Suprapubic skin (tissue), 4 donors: ENCODE measurements around the gene FCER2. TPM values are rescaled to one million over a fixed set of nuclear protein-coding genes. Genes with fewer than 3 reads are reported as not detected.
"Not testable (repeated sequence)": the region's sequence is repeated elsewhere in the genome, so short reads cannot be mapped to it uniquely, and the experiment has no call there.

ENCODE experiments used
- DNase-seq, 2 donors: peaks; one replicate each; pipeline ENCODE4 v3.0.0-alpha.2; 2019; ENCODE audit warnings: low spot score in 2 of 2
- H3K27ac ChIP-seq: fragments of 200-600 bp; sonication (generic); one replicate; pipeline ENCODE4 v1.5.1; 2019
- H3K27me3 ChIP-seq: fragments of 200-600 bp; sonication (generic); one replicate; pipeline ENCODE4 v1.5.1; 2019
- H3K36me3 ChIP-seq: fragments of 200-600 bp; sonication (generic); one replicate; pipeline ENCODE4 v1.5.1; 2019
- H3K4me1 ChIP-seq: fragments of 200-600 bp; sonication (generic); one replicate; pipeline ENCODE4 v1.5.1; 2019
- H3K4me3 ChIP-seq: fragments of 200-600 bp; sonication (generic); one replicate; pipeline ENCODE4 v1.5.1; 2019; ENCODE audit warnings: mild to moderate bottlenecking
- H3K9me3 ChIP-seq: fragments of 200-600 bp; sonication (generic); one replicate; pipeline ENCODE4 v1.5.1; 2019
- EP300 ChIP-seq: sonication (generic); formaldehyde crosslinking; IDR thresholded peaks from one replicate; pipeline ENCODE4 v1.6.1; 2017; ENCODE audit warnings: antibody characterized with exemption
- POLR2A ChIP-seq, 2 donors: fragments of 450-650 bp; IDR thresholded peaks; one replicate each; pipeline ENCODE4 v1.6.1; 2017; ENCODE audit warnings: antibody characterized with exemption in 2 of 2, mild to moderate bottlenecking in 2 of 2, moderate library complexity in 2 of 2
- POLR2AphosphoS5 ChIP-seq, 3 donors: sonication (generic); formaldehyde crosslinking; IDR thresholded peaks; one replicate each; pipeline ENCODE4 v1.6.1; 2017; ENCODE audit warnings: antibody characterized with exemption in 3 of 3
- WGBS: methylation state at CpG from one replicate; pipeline ENCODE4 v1.1.5; 2018; 5-methylcytosine and 5-hydroxymethylcytosine counted together
- total RNA-seq, 4 donors: library from RNA; depleted of rRNA; stranded (reverse); fragments of >200 nt; gene quantifications; one replicate each; pipeline ENCODE4 v1.1.0, GENCODE V29; 2016
- TF ChIP-seq, protein P1 (sequence below), 2 donors: fragments of 200-600 bp in 1 of 2; fragments of 450-650 bp in 1 of 2; sonication (generic) in 1 of 2; IDR thresholded peaks; one replicate each; pipeline ENCODE4 v1.5.1; 2016 to 2019; ENCODE audit warnings: antibody characterized with exemption in 2 of 2, mild to moderate bottlenecking in 1 of 2, moderate library complexity in 1 of 2

FCER2 gene
- total RNA-seq, 4 donors from 2014 or later = not detected

DNA sequence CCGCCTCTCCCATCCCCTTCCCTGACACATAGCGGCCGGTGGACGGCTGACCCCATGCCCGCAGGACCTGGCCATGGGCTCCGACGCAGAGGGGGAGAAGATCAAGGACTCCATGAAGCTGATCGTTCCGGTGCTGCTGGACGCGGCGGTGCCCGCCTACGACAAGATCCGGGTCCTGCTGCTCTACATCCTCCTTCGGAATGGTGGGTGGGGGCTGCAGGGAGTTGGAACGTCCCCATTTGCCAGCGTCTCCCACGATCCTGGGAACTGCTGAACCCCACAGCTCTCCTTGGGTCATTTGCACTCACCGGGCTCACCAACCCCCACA is 57.4 kb downstream of the FCER2 start:
- Histone ChIP-seq H3K9me3 (no peaks in the 10 kb centered on the region), H3K36me3 (peaks cover 22% of the 10 kb centered on the region), H3K4me3 (no peak overlapping the region), H3K27me3 (peaks cover 3% of the 10 kb centered on the region), H3K27ac (no peak overlapping the region), H3K4me1 (no peaks in the 10 kb centered on the region)
- DNase-seq = no peak
- TF ChIP-seq, protein P1, sequence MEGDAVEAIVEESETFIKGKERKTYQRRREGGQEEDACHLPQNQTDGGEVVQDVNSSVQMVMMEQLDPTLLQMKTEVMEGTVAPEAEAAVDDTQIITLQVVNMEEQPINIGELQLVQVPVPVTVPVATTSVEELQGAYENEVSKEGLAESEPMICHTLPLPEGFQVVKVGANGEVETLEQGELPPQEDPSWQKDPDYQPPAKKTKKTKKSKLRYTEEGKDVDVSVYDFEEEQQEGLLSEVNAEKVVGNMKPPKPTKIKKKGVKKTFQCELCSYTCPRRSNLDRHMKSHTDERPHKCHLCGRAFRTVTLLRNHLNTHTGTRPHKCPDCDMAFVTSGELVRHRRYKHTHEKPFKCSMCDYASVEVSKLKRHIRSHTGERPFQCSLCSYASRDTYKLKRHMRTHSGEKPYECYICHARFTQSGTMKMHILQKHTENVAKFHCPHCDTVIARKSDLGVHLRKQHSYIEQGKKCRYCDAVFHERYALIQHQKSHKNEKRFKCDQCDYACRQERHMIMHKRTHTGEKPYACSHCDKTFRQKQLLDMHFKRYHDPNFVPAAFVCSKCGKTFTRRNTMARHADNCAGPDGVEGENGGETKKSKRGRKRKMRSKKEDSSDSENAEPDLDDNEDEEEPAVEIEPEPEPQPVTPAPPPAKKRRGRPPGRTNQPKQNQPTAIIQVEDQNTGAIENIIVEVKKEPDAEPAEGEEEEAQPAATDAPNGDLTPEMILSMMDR (IDR thresholded peaks at IDR 0.05) = no peak
- TF ChIP-seq POLR2A (IDR thresholded peaks at IDR 0.05) (no peak), POLR2AphosphoS5 (IDR thresholded peaks at IDR 0.05) (no peak), EP300 (no peak)
- WGBS = 88% methylated on average over 6 of the region's 20 CpGs

DNA sequence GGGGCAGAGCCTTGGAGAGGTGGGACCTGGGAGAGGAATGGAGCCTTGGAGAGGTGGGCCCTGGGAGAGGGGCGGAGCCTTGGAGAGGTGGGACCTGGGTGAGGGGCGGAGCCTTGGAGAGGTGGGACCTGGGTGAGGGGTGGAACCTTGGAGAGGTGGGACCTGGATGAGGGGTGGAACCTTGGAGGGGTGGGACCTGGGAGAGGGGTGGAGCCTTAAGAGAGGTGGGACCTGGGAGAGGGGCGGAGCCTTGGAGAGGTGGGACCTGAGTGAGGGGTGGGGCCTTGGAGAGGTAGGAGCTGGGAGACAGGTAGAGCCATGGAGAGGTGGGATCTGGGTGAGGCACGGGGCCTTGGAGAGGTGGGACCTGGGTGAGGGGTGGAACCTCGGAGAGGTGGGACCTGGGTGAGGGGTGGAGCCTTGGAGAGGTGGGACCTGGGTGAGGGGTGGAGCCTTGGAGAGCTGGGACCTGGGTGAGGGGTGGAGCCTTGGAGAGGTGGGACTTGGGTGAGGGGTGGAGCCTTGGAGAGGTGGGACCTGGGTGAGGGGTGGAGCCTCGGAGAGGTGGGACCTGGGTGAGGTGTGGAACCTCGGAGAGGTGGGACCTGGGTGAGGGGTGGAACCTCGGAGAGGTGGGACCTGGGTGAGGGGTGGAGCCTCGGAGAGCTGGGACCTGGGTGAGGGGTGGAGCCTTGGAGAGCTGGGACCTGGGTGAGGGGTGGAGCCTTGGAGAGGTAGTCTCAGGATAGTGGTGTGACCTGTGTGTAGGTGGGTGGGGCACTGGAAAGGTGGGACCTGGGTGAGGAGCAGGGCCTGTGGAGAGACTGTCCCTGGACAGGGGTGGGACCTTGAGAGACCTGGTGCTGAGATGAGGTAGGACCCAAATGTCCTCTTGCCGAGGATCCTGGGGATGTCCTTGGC is 58.0 kb downstream of the FCER2 start:
- not testable (repeated sequence) for H3K9me3 ChIP-seq, H3K27ac ChIP-seq, DNase-seq, H3K4me1 ChIP-seq, H3K4me3 ChIP-seq, H3K27me3 ChIP-seq
- WGBS = 88% methylated on average over 10 of the region's 10 CpGs
- peaks cover 22% of the 10 kb centered on the region for H3K36me3 ChIP-seq

DNA sequence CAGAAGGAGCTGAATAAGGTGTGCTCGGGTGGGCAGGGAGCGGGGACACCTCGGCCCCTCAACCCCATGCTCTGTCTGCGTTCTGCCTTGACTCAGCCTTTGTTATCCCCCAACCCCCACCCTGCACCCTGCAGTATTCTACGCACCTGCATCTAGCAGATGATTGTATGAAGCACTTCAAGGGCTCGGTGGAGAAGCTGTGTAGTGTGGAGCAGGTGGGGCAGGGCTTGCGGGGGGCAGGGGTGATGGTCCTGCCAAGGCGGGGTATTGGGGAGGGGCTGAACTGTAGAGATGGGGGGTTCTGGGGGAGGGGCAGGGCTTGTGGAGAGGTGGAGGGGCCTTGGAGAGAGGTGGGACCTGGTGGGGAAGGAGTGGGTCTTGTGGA is 58.9 kb downstream of the FCER2 start:
- H3K27me3 ChIP-seq = peaks cover 3% of the 10 kb centered on the region
- no peak overlapping the region for H3K27ac ChIP-seq
- WGBS = 93% methylated on average over 8 of the region's 8 CpGs

DNA sequence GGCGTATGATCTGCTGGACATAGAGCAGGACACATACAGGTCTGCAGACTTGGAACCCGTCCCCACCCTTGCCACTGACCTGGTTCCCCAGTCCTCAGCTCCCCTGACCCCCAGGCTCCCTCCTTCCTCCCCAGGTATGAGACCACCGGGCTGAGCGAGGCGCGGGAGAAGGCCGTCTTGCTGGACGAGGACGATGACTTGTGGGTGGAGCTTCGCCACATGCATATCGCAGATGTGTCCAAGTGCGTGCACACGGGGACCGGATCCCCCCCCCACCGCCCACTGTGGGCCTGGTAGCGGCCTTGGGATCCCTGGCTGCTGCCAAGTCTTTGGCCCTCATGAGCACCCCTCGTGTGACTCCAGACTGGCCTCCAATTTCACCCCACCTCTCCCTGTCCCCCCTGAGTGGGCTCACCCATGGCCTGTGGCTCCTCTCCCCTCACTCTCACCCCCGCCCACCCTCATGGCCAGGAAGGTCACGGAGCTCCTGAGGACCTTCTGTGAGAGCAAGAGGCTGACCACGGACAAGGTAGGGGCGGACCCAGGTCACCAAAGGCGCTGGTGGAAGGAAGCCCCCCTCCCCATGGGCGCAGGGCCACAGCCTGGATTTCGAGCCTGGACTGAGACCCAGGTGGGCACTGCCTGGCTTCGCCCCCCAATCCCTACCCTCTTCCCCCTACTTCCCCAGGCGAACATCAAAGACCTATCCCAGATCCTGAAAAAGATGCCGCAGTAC is 59.5 kb downstream of the FCER2 start:
- Histone ChIP-seq H3K4me3 (no peak overlapping the region), H3K36me3 (peaks cover 19% of the 10 kb centered on the region), H3K27me3 (peaks cover 9% of the 10 kb centered on the region), H3K27ac (no peak overlapping the region), H3K9me3 (no peaks in the 10 kb centered on the region), H3K4me1 (peaks cover 6% of the 10 kb centered on the region)
- DNase-seq = no peak
- 82% methylated on average over 10 of the region's 27 CpGs for whole genome bisulfite sequencing
- TF ChIP-seq EP300 = no peak
- no peak for TF ChIP-seq POLR2AphosphoS5 (IDR thresholded peaks at IDR 0.05)
- TF ChIP-seq, protein P1 (IDR thresholded peaks at IDR 0.05) = no peak
- no peak for TF ChIP-seq POLR2A (IDR thresholded peaks at IDR 0.05)

More for the DNA sequence above, 58.9 kb downstream of the FCER2 start:
- DNase-seq = no peak
- TF ChIP-seq POLR2AphosphoS5 (IDR thresholded peaks at IDR 0.05) (no peak), EP300 (no peak), POLR2A (IDR thresholded peaks at IDR 0.05) (no peak)
- TF ChIP-seq, protein P1 (IDR thresholded peaks at IDR 0.05) = no peak
- Histone ChIP-seq H3K9me3 (no peaks in the 10 kb centered on the region), H3K4me3 (no peak overlapping the region), H3K36me3 (peaks cover 22% of the 10 kb centered on the region), H3K4me1 (peaks cover under 1% of the 10 kb centered on the region)

DNA sequence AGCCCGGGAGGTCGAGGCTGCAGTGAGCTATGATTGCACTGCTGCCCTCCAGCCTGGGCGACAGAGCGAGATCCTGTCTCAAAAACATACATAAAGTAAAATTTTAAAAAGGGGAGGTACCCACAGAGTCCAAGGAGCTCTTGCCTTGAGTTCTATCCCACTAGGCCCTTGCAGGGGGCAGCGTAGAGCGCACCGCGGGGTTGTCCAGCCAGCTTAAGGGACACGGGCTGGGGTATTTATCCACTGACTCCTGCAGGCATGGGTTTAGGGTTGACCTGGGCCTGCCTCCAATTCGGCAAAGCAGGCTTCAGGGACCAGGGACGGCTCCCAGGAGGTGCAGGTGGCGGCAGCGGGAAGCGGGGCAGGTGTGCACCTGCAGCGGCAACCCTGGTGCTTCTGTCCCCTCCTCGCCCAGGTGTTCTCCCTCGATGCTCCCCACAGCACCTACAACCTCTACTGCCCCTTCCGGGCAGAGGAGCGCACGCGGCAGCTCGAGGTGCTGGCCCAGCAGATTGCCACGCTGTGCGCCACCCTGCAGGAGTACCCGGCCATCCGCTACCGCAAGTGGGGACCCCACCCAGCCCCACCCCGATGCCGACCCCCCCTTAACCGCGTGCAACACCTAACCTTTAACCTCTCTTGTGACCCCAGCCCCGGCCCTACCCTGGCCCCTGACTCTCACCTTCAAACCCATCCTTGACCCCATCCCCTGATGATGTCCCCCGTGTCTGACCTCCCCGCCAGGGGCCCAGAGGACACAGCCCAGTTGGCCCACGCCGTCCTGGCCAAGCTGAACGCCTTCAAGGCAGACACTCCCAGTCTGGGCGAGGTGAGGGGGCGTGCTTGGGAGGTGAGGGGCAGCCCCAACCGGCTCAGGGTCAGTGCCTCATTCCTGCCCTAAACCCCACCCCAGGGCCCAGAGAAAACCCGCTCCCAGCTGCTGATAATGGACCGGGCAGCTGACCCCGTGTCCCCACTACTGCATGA is 60.3 kb downstream of the FCER2 start:
- no peaks in the 10 kb centered on the region for H3K9me3 ChIP-seq
- TF ChIP-seq, protein P1 (IDR thresholded peaks at IDR 0.05) = no peak
- H3K36me3 ChIP-seq = peaks cover 10% of the 10 kb centered on the region
- H3K4me3 ChIP-seq = no peak overlapping the region
- peaks cover 15% of the 10 kb centered on the region for H3K27me3 ChIP-seq
- DNase-seq = no peak
- peaks cover 13% of the 10 kb centered on the region for H3K4me1 ChIP-seq
- WGBS = 81% methylated on average over 35 of the region's 43 CpGs
- H3K27ac ChIP-seq = no peak overlapping the region
